GM21367 (cell line): ENCODE measurements around the gene PDE11A.

Experiments
- ATAC-seq: cut with Tn5 transposase; IDR thresholded peaks from one replicate; pipeline ENCODE4 v1.9.1; 2021; ENCODE audit not compliant: unreplicated experiment

PDE11A gene

GRCh38 chr2:177929662-177930522 is 142.7 kb downstream of the PDE11A start:
- ATAC-seq = no peak

- ATAC-seq = no peak
Observed at GRCh38 chr2:177923323-177923722, 149.3 kb downstream of the PDE11A start.

GRCh38 chr2:177921726-177922125 is 150.9 kb downstream of the PDE11A start:
- no peak for ATAC-seq

- ATAC-seq = no peak
Observed at GRCh38 chr2:177917169-177917568, 155.4 kb downstream of the PDE11A start.

- no peak for ATAC-seq
Observed at GRCh38 chr2:177916342-177916741, 156.2 kb downstream of the PDE11A start.

DNA sequence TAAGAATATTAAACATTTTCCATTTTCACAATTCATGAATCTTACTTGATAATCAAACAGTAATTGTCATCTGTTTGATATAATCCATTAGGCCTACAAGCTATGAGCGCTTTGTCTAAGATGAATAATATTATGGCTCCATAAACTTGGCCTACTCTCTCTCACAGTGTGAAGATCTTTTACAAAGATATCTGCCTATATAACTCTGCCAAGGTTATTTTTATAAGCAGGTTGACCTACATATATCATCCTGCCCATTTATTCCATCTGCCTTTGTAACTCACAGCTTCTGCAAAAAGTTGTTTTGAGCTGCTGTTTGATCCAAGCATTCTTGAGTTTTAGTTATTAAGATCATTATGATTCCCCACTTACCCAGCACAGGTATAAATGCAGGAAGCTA is 158.3 kb downstream of the PDE11A start:
- ATAC-seq = no peak

GRCh38 chr2:177909962-177910361 is 162.6 kb downstream of the PDE11A start:
- no peak for ATAC-seq

DNA sequence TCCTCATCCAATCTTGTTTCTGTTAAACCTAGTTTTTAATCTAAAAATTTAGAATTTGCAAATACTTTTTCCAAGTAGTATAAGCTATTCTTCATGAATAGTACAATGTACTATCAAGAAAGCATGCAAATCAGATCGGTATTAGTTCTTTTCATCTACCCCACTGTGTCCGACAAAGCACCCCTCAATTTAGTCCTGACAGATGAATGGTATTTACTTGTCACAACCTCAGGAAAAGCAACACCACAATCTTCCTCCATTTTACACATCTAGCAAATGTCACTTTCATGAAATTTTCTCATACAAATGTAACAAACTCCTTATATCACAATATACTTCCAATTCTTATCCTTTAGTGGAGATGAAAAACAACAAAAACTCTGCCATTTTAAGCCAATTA is 163.8 kb downstream of the PDE11A start:
- ATAC-seq = no peak

GRCh38 chr2:177908182-177908581 is 164.4 kb downstream of the PDE11A start:
- ATAC-seq = no peak

DNA sequence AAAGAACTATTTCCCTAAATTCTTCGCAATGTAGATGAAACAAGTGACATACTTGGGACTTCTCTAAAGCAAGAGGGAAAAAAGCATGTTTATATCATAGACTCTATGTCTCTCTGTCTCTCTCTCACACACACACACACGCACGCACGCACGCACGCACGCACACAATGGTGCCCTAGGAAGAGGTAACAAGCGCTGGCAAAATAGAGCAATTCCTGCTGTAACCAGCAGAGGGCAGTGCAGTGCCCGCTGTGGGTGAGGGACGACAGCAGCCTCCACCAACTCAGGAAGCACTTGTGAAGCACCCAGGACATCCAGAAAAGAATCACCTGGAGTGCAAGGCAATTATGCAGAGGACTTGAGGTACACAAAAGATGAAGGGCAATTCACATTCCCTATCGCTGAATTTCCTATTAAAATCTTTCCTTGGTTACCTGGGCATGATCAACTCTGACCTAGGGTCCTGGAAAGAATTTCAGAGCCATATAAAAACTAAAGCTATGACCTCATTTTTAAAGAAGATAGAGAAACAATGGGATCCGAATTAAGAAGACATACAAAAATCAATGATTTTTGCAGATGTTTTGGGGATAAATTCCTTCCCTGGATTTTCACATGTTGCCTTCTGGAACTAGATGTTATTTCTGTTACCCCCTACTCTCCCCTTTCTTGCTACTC is 166.4 kb downstream of the PDE11A start:
- peak; percentile 89 for ATAC-seq

DNA sequence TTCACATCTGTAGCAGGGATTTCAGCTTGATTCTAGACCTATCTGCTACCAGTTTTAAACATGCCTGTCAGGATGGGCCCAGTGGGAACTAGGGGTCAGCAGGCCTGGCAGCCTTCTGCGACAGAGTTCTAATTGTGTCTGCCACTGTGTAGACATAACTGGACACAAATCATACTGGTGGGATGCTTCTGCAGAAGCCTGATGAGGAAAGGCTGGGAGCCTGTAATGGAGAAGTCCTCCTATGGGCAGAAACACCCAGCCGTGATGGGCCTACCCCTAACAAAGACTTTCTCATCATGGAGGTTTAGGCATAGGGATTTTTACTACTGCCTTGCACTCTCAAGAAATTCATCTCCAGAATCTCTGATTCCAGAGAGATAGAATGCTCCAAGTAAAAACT is 166.9 kb downstream of the PDE11A start:
- no peak for ATAC-seq

DNA sequence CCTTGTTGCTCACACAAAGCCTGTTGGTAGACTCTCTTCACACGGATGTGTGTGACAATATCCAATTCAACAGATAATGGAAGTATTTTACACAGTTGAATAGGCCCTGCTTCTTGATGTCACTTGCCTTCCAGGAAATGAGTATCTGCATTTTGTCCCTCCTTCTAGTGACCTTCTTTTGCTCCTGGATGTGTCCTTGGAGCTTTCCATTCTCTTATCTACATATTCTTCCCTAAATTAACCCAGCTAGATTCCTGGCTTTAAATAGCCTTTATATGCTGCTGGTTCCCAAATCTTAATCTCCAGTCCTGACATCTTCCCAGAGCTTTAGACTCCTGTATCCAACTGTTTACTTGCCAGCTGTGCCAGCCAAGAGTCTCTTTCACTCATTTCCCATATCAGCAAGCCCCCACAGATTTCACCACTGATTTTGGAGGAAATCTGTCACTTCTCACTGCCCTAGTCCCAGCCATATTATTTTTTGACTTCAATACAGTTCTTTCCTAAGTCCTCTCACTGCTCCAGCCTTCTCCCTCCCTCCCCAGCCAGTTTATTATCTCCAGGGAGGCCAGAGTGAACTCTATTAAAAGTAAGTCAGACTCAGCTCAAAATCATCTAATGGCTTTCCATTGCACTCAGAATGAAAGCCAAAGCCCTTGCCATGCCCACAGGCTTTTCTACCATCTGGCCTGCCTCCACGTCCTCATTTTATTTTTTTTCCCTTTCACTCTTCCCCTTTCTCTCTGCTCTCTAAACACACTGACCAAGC is 170.0 kb downstream of the PDE11A start:
- ATAC-seq = no peak

GRCh38 chr2:177900082-177900481 is 172.5 kb downstream of the PDE11A start:
- no peak for ATAC-seq

DNA sequence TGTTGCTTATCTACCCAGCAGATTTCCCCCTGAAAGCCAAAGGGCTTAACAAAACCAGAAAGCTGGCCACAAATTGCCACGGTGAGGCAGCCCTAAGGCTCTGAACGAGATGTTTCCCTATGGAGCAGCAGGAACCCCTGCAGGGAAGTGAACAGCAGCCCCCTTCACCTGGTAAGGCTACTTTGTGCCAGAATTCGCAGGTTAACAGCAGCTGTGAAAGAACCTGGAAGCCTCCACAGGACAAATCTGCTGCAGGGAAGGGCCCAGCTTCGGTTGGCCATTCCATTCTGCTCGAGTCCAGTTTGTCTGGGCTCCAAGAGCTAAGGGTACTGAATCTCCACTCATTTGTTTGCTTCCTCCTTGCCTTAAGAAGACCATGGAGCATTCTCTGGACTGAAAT is 175.3 kb downstream of the PDE11A start:
- no peak for ATAC-seq

DNA sequence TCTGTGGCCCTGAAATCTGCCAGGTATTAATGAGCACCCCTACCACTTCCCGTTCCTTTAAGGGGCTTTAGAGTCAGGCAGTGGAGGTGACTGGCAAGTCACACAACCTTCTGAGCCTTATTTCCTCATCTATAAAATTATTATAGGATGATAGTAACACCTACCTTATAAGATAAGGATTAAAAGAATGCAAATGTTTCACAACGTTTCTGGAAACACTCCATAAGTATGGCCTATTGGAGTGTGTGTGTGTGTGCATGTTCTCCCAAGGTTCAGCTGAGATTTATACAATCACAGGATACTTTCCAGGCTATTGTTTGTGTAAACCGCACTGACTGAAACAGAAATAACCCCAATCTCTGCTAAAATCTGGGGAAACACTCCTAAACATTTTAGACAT is 176.0 kb downstream of the PDE11A start:
- ATAC-seq = no peak

- ATAC-seq = no peak
Observed at GRCh38 chr2:177894546-177894945, 178.0 kb downstream of the PDE11A start.

DNA sequence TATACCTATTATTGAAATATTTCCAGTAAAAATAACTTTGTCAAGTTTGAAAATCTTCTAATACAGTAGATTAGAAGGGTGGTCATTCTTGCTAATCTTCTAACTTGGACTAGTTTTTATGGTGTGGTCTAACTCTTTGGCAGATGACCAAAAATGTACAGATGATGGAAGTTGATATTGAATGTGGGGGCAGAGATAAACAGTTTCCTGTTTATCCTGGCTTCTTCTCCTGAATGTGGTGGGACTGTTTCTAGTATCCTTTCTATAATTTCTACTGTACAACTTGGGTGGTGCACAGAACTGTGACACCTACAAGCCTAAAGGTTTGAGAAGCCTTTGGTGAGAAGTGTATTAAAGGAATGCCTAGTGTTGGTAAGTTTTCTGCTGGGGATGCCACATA is 178.7 kb downstream of the PDE11A start:
- ATAC-seq = no peak

GRCh38 chr2:177891533-177891932 is 181.0 kb downstream of the PDE11A start:
- no peak for ATAC-seq

DNA sequence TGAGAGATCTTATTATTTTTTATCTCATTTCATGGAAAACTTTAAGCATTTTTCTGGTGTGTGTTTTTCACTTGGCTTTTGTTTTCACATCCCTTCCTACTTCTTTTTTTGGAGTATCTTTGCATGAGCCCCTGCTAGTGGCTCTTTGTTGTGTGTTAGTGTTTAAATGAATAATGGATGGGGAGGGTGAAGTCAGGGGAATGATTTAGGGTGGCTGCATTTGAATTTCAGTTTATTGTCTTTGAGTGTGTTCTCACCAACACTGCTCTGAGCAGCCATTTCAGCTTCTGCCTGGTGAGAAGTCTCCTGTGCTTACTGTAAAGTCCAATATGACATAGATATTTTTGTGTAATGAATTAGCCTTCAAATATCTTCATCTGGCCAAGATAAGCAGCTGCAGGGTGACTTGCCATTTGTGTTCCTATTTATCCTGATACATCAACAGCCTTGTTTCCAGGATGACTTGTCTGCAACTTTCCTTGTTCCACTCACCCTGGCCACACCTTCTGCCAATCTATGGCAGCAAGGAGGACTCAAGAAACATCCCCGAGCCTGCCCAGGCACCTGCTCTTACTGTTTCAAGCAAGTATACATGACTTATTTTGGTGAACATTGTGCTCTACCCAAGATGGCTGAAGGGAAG is 182.6 kb downstream of the PDE11A start:
- ATAC-seq = no peak

DNA sequence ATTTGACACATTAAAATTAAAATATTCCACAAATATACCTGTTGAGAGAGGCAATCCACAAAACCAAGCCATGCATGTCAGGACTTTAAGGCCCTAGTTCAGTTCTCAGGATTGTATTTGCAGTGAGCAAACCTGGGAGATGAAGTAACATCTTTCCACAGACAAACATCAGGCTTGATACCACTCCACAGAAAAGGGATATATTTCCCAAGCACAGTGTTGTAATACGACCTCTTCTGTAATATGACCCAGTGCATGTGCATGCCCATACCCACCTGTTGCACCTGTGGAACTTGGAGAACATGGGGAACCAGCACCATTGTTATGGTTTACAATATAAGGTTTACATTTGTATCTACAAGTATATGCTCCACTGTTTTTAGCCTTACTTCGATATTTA is 184.0 kb downstream of the PDE11A start:
- ATAC-seq = no peak

DNA sequence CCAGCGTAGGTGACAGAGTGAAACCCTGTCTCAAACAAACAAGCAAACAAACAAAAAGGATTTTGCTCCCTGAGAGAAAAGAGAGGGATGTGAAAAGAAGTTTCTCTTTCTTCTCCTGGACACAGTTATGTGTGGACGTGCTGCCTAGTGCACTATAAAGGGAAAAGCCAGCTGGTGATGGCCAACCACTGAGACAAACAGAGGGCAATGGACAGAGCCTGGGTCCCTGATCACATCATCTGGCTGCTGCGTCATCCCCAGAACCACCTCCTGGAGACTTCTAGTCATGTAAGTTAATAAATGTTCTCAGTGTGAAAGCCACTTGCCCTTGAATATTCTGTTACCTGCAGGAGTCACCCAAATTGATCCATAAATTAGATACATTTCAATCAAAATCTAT is 184.9 kb downstream of the PDE11A start:
- no peak for ATAC-seq
